Stimulated activated CD4-positive, alpha-beta T cell treated with anti-CD3 and anti-CD28 coated beads, Interleukin-15, amount 100 ng/mL, for 24 hours (primary cell): ENCODE measurements around the gene MMEL1.

Experiments used
- DNase-seq: peaks from one replicate; pipeline ENCODE4 v3.0.0-alpha.2; 2020

Gene MMEL1

DNA sequence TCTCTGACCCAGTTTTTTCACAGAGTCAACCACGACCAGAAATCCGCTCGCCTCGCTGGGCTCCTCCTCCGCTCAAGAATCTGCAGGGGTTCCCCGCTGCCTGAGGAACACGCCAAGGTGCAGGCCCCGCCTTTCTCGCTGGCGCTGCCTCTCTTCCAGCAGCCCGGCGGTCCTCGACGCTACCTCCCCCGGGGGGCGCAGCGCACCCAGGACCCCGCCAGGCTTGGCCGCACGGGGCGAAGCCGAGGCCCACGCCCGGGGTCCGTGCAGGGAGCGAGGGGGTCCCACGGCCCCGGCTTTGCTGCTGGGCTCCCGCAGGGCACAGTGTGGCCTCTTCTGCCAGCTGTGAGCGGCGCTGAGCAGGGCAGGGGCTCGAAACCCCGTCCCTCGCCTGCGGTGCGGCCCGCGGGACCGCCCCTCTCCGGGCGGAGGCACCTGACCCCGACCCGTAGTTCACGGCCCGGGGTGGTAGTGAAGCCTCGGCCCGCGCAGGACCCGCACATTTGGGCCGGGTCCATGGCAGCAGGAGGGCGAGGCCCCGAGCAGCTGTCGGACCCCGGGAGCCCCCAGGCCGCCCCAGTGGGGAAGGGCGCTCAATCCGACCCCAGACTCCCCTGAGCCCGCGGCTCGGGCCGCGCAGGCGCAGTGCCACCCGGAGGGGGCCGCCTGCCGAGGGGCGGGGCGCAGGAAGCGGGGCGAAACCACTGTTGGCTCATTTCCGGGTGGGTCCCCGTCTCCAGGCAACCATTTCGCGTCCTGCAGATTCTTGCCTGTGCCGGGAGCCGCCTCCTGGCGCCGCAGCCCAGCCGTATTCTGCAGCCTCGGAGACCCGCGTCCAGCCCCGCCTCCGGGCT is 10.0 kb upstream of the MMEL1 start:
- DNase-seq: peak; percentile 97

GRCh38 chr1:2642131-2642559 is 9.3 kb upstream of the MMEL1 start:
- no peak for DNase-seq

- no peak for DNase-seq
Observed at GRCh38 chr1:2641381-2642130, 8.7 kb upstream of the MMEL1 start.

GRCh38 chr1:2640626-2641025 is 7.8 kb upstream of the MMEL1 start:
- DNase-seq: no peak

DNA sequence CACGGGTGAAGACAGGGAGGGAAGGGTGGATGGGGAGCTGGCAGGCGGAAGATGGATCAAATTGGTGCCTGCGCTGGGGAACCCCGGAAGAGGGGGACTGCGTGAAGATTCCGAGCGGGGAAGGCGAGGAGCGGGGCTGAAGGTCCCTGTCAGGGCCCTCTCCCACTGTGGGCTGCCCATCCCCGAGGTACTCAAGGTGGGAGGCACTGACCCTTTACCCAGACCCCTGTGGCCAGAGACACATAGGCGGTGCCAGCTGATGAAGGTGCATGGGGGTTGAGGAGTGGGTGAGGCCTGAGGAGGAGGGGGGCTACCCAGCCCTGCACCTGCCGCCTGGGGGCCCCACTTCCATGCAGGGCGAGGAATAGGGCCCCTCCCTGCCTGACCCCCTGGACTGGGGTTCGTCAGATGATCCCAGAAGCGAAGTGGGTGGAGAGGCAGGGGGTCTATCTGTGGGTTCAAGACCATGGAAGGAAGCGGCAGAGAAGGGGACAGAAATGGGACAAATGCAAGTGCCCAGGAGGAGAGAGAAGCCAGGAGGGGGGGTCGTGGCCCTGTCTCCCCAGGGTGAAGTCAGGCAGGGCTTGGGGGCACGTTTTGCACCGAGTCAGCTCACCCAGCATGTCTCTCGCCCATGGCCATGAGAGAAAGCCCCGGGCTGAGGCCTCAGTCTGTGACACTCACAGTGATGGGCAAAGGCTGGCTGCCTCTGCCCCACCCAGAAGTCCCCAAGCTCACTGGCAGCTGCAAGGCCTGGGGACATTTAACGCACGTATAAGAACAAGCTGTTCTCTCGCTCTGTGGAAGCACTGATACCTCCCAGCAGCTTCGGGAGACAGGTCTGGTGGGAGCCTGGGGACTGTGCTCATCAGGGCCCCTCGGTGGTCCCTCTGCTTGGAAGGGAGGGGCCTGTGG is 7.0 kb upstream of the MMEL1 start:
- no peak for DNase-seq

GRCh38 chr1:2639203-2639602 is 6.4 kb upstream of the MMEL1 start:
- no peak for DNase-seq

- no peak for DNase-seq
Observed at GRCh38 chr1:2638466-2639115, 5.8 kb upstream of the MMEL1 start.

- DNase-seq: no peak
Observed at GRCh38 chr1:2637442-2638145, 4.8 kb upstream of the MMEL1 start.

DNA sequence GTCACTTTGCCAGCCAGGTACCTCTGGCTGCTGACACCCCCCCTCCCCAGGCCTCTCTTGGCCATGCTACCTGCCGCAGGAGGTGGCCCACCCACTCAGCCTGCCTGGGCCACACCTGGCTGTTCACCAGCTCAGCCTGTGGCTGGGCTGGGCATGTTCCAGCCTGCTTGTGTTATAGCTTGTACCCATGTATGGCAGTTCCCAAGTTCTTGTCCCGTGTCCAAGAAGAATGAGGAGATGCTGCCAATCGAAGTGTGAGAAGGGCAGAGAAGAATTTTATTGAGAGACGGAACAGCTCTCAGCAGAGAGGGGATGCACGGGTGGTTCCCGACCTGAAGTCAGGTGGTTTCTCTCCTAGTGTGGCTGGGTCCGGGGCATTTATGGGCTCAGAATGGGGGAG is 3.9 kb upstream of the MMEL1 start:
- no peak for DNase-seq

DNA sequence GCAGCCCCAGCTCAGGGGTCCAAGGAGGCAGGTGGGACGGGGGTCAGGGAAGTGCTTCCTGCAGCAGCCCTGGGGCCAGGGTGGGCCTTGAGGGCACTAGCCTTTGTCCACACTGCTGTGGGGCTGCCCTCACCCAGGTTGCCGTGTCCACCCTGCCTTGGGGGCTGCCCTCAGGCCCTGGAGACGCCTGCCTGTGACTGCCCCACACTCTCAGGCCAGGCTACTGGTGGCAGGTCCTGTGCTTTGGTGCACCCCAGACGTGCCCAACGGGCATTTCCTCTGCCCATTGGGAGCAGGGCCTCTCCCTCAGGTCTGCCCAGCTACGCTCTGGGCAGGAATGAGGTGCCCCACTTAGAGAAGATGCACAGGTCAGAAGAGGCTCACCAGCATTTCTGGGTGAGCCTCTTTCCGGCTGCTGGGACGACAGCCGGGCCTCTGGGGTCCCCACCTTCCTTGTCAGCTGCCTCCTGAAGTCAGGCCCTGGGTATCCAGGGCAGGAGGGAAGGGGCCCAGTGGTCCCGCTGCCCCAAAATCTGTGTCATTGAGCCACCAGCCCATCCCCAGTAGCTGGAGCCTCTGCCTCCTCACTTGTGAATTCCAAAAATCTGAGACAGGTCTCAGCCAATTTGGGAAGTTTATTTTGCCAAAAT is 2.7 kb upstream of the MMEL1 start:
- DNase-seq: no peak

DNA sequence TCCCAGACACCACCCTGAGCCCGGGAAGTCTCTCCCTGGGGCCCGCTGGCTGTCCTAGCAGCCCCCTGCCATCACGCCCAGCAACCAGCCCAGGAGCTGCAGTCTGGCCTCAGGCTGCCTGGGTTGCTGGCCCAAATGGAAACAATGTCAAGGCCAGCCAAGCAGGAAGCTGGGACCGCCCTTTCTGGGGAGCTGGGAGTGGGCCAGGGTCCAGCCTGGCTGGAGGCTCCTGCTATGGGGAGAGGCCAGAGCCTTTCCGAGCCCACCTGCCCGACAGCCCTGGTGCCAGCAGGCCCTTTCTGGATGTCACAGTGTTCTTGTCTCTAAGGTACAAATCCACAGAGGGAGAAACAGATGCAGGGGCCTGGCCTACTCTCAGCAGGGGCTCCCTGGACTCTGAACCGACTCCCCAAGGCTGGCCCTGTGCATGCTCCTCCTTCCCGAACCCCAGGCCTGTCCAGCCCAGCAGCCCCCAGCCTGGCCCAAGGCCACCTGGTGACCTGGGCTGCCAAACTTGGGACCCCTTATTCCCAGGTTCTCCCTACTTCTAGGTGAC is 1.2 kb upstream of the MMEL1 start:
- no peak for DNase-seq

- no peak for DNase-seq
Observed at GRCh38 chr1:2633366-2633935, 635 bp upstream of the MMEL1 start.

GRCh38 chr1:2632051-2632430 is 775 bp downstream of the MMEL1 start:
- DNase-seq: no peak

DNA sequence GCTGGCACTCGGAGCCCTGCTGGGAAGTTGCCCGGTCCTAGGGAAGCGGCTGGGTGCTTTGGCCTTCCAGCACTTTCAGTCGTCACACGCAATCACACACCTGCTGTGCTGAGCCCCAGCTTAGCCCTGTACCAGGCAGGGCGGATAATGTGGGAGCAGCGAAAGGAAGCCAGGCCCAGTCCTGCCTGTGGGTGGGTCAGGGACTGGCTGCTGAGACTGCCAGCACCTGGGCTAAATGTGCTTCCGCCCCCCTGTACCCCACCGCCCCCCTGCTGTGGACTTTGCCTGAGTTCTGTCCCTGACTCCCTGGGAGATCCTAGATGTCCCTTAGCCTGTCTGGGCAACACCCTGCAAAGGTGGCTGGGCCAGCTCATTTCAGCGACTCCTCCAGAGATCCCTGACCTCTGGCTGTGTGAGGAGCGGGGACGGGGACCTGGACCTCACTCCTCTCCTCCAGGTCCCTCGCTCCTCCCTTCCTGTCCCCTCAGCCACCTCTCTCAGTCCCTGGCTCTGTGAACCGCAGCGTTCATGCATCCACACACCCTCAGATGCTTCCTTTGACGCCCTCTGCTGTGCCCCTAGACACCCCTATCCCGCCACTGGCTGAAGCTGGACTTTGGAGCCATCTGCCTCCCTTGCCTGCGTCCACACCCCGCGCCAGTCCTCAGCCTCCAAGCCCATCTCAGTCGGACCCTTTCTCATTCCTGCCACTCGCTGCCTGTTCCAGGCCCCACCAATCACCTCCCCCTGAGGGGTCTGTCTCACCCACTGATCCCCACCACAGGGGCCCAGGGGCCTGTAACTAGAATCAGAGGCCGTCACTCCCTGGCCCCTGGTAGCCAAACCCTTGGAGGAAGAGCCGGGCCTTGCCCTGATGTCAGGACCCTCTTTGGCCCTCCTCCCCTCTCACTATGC is 1.4 kb downstream of the MMEL1 start:
- DNase-seq: no peak

DNA sequence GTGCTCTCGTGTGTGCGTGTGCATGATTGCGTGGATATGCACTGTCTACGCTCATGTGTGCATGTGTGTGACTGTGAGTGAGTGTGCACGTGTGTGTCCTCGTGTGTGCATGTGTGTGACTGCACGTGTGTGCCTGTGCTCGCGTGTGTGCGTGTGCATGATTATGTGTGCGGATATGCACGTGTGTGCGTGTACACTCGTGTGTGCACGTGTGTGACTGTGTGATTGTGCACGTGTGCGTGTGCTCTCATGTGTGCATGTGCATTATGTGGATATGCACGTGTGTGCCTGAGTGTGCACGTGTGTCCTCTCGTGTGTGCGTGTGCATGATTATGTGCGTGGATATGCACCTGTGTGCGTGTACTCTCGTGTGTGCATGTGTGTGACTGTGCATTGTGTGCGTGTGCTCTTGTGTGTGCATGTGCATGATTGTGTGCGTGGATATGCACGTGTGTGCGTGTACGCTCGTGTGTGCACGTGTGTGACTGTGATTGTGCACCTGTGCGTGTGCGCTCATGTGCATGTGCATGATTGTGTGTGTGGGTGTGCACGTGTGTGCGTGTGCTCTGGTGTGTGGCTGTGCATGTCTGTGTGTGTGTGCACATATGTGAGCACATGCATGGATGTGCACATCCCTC is 2.2 kb downstream of the MMEL1 start:
- DNase-seq: no peak

- DNase-seq: no peak
Observed at GRCh38 chr1:2629627-2630497, 3.0 kb downstream of the MMEL1 start.

DNA sequence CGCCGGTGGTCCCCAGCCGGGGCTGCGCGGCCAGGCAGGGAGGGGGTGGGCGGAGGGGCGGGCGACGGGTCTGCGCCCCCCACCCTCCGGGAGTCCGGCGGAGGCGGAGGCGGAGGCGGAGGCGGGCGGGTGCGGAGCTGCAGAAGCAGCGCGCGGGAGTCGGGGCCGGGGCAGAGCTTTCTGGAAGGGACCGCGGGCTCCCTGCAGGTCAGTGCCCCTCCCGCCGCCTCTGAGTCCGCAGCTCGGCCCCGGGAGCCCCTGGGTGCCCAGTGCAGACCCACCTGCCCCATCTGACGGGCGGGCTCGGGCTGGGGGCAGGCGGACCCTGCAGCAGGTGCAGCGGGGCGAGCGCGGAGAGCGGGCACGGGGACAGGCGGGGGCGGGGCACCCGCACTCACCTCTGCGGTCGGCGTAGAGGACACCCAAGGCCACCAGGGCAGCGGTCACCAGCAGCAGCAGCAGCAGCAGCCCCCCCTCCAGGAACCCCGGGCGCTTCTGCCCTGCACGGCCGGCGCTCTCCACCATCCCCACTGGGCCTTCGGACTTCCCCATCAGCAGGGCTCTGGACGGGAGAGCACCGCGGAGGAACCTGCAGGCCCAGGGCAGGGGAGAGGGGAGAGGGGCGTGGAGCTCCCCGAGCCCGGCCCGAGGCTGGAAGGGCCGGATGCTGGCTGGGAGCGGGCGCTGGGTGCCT is 3.7 kb downstream of the MMEL1 start:
- no peak for DNase-seq
